Omental fat pad (tissue), 4 donors: ENCODE measurements around the gene KISS1R. TPM values are rescaled to one million over a fixed set of nuclear protein-coding genes. Genes with fewer than 3 reads are reported as not detected.

ENCODE experiments used
- ATAC-seq: fragments of 150-250 bp; one replicate; pipeline ENCODE4 v1.9.1; 2016; ENCODE audit warnings: mild to moderate bottlenecking, moderate library complexity; ENCODE audit not compliant: low FRiP score
- DNase-seq: peaks from one replicate; pipeline ENCODE4 v3.0.0-alpha.2; 2019; ENCODE audit warnings: low spot score
- total RNA-seq, 4 donors: library from RNA; depleted of rRNA; stranded (reverse); fragments of >200 nt; gene quantifications; one replicate each; pipeline ENCODE4 v1.1.0, GENCODE V29; 2016
- TF ChIP-seq, protein P1 (sequence below), 3 donors: fragments of 450-650 bp; IDR thresholded peaks; one replicate each; pipeline ENCODE4 v1.5.1; 2016 to 2017; ENCODE audit warnings: antibody characterized with exemption in 3 of 3, mild to moderate bottlenecking in 3 of 3, moderate library complexity in 2 of 3

KISS1R gene
- total RNA-seq, 4 donors from 2014 or later, result 0.24 TPM; not detected in 3

GRCh38 chr19:942133-942645, 25.1 kb downstream of the KISS1R start:
- ATAC-seq, result no peak
- DNase-seq, result no peak
- TF ChIP-seq, protein P1, sequence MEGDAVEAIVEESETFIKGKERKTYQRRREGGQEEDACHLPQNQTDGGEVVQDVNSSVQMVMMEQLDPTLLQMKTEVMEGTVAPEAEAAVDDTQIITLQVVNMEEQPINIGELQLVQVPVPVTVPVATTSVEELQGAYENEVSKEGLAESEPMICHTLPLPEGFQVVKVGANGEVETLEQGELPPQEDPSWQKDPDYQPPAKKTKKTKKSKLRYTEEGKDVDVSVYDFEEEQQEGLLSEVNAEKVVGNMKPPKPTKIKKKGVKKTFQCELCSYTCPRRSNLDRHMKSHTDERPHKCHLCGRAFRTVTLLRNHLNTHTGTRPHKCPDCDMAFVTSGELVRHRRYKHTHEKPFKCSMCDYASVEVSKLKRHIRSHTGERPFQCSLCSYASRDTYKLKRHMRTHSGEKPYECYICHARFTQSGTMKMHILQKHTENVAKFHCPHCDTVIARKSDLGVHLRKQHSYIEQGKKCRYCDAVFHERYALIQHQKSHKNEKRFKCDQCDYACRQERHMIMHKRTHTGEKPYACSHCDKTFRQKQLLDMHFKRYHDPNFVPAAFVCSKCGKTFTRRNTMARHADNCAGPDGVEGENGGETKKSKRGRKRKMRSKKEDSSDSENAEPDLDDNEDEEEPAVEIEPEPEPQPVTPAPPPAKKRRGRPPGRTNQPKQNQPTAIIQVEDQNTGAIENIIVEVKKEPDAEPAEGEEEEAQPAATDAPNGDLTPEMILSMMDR (IDR thresholded peaks at IDR 0.05), result no peak

- DNase-seq (no peak), ATAC-seq (no peak)
- TF ChIP-seq, protein P1 (IDR thresholded peaks at IDR 0.05), result no peak
Measured at GRCh38 chr19:943551-944170, 26.5 kb downstream of the KISS1R start.

DNA sequence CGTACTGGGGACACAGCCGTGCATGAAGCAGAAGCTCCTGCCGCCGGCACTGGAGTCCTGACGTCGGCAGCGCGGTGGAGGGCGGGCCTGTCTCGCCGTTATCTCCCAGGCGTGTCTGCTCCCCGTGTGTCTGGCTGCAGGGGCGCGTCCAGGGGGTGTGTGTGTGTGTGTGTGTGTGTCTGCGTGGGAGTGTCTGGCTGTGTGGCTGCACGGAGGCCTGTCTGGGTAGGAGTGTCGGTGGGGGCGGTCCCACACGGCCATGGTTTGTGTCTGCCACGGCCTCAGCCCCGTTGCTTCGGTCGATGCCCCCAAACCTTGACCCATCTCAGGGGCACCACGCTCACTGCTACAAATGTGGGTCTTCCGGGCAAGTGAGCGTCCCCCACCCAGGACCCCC, 27.0 kb downstream of the KISS1R start:
- TF ChIP-seq, protein P1 (IDR thresholded peaks at IDR 0.05), result no peak
- peak; percentile 58 for ATAC-seq

GRCh38 chr19:944663-945241, 27.6 kb downstream of the KISS1R start:
- DNase-seq (no peak), ATAC-seq (no peak)
- TF ChIP-seq, protein P1 (IDR thresholded peaks at IDR 0.05), result no peak

More for the DNA sequence above, 27.0 kb downstream of the KISS1R start:
- no peak for DNase-seq

GRCh38 chr19:945401-946252, 28.5 kb downstream of the KISS1R start:
- no peak for DNase-seq
- TF ChIP-seq, protein P1 (IDR thresholded peaks at IDR 0.05), result no peak
- ATAC-seq, result no peak

DNA sequence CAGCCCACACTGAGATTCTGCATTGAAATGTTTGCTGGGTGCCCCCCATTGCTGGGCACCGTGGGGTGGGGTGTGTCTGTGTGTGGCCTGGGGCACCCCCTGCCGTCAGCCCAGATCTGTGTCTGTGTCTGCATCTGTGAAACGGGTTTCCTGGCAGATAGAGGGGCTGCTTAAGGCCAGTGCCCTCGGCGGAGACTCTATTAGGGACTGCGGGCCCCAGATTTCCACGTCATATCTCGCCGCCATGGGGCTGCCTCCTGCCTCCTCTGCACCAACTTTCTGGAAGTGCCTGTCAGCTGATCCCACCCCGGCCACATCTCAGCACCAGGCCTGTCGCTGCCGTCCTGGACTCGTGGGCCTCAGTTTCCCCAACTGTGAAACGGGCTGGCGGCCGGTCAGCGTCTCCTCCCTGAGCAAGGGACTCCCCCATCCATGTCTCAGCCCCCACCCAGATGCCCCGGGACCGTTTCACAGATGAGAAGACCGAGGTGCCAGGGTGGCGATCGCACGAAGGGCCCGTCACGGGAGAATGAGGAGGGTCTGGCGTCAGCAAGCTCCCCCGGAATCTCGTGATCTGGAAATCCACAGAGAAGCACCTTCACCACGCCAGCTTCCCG, 30.1 kb downstream of the KISS1R start:
- TF ChIP-seq, protein P1 (IDR thresholded peaks at IDR 0.05), result no peak
- DNase-seq, result no peak
- no peak for ATAC-seq
